22Rv1 (cell line): ENCODE measurements around the gene KLHL29.

Source experiments
- CTCF ChIP-seq: fragments of 450-650 bp; IDR thresholded peaks from 2 replicates; pipeline ENCODE4 v1.5.1; 2017; ENCODE audit warnings: mild to moderate bottlenecking
- ZFX ChIP-seq: fragments of 450-650 bp; IDR thresholded peaks from 2 replicates; pipeline ENCODE4 v1.6.1; 2017; ENCODE audit warnings: antibody characterized with exemption, borderline replicate concordance

GRCh38 chr2:23593752-23594459, 208.9 kb downstream of the KLHL29 start:
- TF ChIP-seq CTCF (no peak), ZFX (no peak)
